ENCODE results near the gene DYSF.

Gene DYSF

GRCh38 chr2:71716697-71717624, 263.6 kb downstream of the DYSF start:
- H3K9me2 ChIP-seq (replicated peaks; ENCODE audit: insufficient read depth, low read length) = no peaks in the 10 kb centered on the region
- H3K27ac ChIP-seq (ENCODE audit: low read length) = no peak overlapping the region
- H3K79me2 ChIP-seq (ENCODE audit: low read length) = no peaks in the 10 kb centered on the region
- no peak overlapping the region for H2AFZ ChIP-seq (ENCODE audit: low read length)
- no peak overlapping the region for H3K4me2 ChIP-seq (ENCODE audit: low read depth, low read length)
- no peaks in the 10 kb centered on the region for H3K4me1 ChIP-seq (ENCODE audit: low read length)
- H3K4me3 ChIP-seq (ENCODE audit: low read length) = no peak overlapping the region
- no peaks in the 10 kb centered on the region for H4K20me1 ChIP-seq (ENCODE audit: insufficient read depth, low read length)
- no peak overlapping the region for H3K9ac ChIP-seq (ENCODE audit: low read length)
- no peak for TF ChIP-seq CTCF (IDR thresholded peaks at IDR 0.05; ENCODE audit: low read length)
- no peak for TF ChIP-seq EZH2 (optimal IDR thresholded peaks at IDR 0.05; ENCODE audit: low read depth, low read length)
- no peak for TF ChIP-seq EZH2phosphoT487 (IDR thresholded peaks at IDR 0.05; ENCODE audit: low read length)
- no peaks in the 10 kb centered on the region for H3K27me3 ChIP-seq (replicated peaks; ENCODE audit: insufficient read depth, low read length)
- DNase-seq = no peak
- H3K36me3 ChIP-seq (replicated peaks; ENCODE audit: insufficient read depth, low read length) = no peaks in the 10 kb centered on the region
- no peaks in the 10 kb centered on the region for H3K9me3 ChIP-seq (replicated peaks; ENCODE audit: insufficient read depth, low read length)
- H3F3A ChIP-seq (ENCODE audit: insufficient read depth, low read length) = no peaks in the 10 kb centered on the region

GRCh38 chr2:71718686-71719085, 265.3 kb downstream of the DYSF start:
- Histone ChIP-seq H3K9me3 (replicated peaks; ENCODE audit: insufficient read depth, low read length) (no peaks in the 10 kb centered on the region), H3K36me3 (replicated peaks; ENCODE audit: insufficient read depth, low read length) (no peaks in the 10 kb centered on the region), H3K4me3 (ENCODE audit: low read length) (no peak overlapping the region), H4K20me1 (ENCODE audit: insufficient read depth, low read length) (no peaks in the 10 kb centered on the region), H3K9me2 (replicated peaks; ENCODE audit: insufficient read depth, low read length) (no peaks in the 10 kb centered on the region), H3K4me1 (ENCODE audit: low read length) (no peaks in the 10 kb centered on the region), H3K27me3 (replicated peaks; ENCODE audit: insufficient read depth, low read length) (no peaks in the 10 kb centered on the region), H3K79me2 (ENCODE audit: low read length) (no peaks in the 10 kb centered on the region), H3F3A (ENCODE audit: insufficient read depth, low read length) (no peaks in the 10 kb centered on the region), H3K4me2 (ENCODE audit: low read depth, low read length) (no peak overlapping the region), H3K9ac (ENCODE audit: low read length) (no peak overlapping the region), H2AFZ (ENCODE audit: low read length) (no peak overlapping the region), H3K27ac (ENCODE audit: low read length) (no peak overlapping the region)
- TF ChIP-seq CTCF (IDR thresholded peaks at IDR 0.05; ENCODE audit: low read length) (no peak), EZH2phosphoT487 (IDR thresholded peaks at IDR 0.05; ENCODE audit: low read length) (no peak), EZH2 (optimal IDR thresholded peaks at IDR 0.05; ENCODE audit: low read depth, low read length) (no peak)
- DNase-seq = no peak

GRCh38 chr2:71719520-71720282, 266.3 kb downstream of the DYSF start:
- Histone ChIP-seq H3K9me3 (replicated peaks; ENCODE audit: insufficient read depth, low read length) (no peaks in the 10 kb centered on the region), H3K9ac (ENCODE audit: low read length) (no peak overlapping the region), H3K36me3 (replicated peaks; ENCODE audit: insufficient read depth, low read length) (no peaks in the 10 kb centered on the region), H3K27ac (ENCODE audit: low read length) (no peak overlapping the region), H2AFZ (ENCODE audit: low read length) (no peak overlapping the region), H3K79me2 (ENCODE audit: low read length) (no peaks in the 10 kb centered on the region), H4K20me1 (ENCODE audit: insufficient read depth, low read length) (no peaks in the 10 kb centered on the region), H3K4me1 (ENCODE audit: low read length) (no peaks in the 10 kb centered on the region), H3F3A (ENCODE audit: insufficient read depth, low read length) (no peaks in the 10 kb centered on the region), H3K4me2 (ENCODE audit: low read depth, low read length) (no peak overlapping the region), H3K4me3 (ENCODE audit: low read length) (no peak overlapping the region), H3K27me3 (replicated peaks; ENCODE audit: insufficient read depth, low read length) (no peaks in the 10 kb centered on the region), H3K9me2 (replicated peaks; ENCODE audit: insufficient read depth, low read length) (no peaks in the 10 kb centered on the region)
- TF ChIP-seq EZH2phosphoT487 (IDR thresholded peaks at IDR 0.05; ENCODE audit: low read length) = no peak
- TF ChIP-seq CTCF (IDR thresholded peaks at IDR 0.05; ENCODE audit: low read length) = no peak
- TF ChIP-seq EZH2 (optimal IDR thresholded peaks at IDR 0.05; ENCODE audit: low read depth, low read length) = no peak
- no peak for DNase-seq
